Raji (cell line): ENCODE data around the gene FAM13A.

ENCODE experiments used
- POLR2A ChIP-seq: IDR thresholded peaks from 2 replicates; pipeline ENCODE4 v1.6.1; 2011; ENCODE audit warnings: low read depth, low read length, control low read depth; ENCODE audit not compliant: insufficient read depth

FAM13A gene

GRCh38 chr4:88900432-88900831, 156.6 kb downstream of the FAM13A start:
- TF ChIP-seq POLR2A: no peak

GRCh38 chr4:88897752-88898151, 159.2 kb downstream of the FAM13A start:
- TF ChIP-seq POLR2A: no peak

DNA sequence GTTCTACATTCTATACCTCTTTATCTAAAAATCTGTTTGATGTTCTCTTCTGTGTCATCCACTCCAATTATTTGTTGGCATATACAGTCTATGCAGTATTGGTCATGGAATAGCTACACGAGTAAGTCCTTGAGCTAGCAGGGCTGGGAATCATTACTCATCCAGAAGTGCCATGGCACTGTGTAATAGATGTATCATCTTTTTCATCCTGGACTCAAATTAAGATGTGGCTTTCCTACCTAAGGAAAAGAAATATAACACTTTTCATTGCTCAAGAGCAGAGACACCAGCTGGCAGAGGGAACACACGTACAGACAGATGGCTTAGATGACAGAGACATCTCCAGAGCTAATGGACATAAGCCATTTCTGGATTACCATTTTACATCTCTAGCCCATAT, 159.8 kb downstream of the FAM13A start:
- TF ChIP-seq POLR2A: no peak

DNA sequence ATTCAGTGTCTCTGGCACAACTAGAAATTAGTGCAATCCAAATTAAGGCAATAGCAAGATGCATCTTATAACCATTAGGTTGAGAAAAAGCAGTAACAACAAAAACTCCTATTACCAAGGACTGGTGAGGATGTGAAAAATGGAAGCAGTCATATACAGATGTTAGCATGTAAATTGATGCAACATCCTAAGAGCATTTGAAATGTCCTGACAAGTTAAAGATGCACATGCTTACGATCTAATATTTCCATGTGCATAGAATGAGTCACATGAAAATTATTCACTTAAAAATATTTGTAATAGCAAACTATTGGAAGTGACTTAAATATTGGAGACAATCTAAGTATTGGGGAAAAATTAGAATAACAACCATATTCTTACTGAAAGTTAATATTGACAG, 163.0 kb downstream of the FAM13A start:
- TF ChIP-seq POLR2A: no peak

GRCh38 chr4:88892646-88893045, 164.3 kb downstream of the FAM13A start:
- TF ChIP-seq POLR2A: no peak

DNA sequence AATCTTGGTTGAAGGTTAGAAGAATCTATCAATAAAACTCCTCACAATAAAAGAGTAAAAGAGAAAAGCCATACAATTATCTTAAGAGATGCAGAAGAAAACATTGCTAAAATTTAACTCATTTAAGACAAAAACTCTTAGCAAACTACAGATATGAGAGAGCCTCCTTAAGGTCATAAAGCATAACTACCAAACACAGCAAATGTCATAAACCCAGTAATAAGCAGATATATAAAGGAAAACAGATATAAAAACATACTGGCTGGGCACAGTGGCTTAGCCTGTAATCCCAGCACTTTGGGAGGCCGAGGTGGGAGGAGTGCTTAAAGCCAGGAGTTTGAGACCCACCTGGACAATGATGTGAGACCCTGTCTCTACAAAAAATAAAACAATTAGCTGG, 165.3 kb downstream of the FAM13A start:
- no peak for TF ChIP-seq POLR2A

DNA sequence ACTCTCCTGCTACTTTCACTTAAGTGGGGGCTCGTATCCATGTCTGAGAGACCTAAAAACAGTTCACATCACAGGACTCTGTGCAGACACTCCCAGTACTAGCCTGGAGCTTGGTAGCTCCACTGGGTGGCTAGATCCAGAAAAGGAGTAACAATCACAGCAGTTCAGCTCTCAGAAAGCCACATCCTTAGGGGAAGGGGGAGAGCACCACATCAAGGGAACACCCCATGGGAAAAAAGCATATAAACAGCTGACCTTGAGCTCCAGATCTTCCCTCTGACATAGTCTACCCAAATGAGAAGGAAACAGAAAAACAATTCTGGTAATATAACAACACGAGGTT, 175.8 kb downstream of the FAM13A start:
- no peak for TF ChIP-seq POLR2A

- no peak for TF ChIP-seq POLR2A
These were observed 176.3 kb downstream of the FAM13A start for GRCh38 chr4:88880501-88881226.

DNA sequence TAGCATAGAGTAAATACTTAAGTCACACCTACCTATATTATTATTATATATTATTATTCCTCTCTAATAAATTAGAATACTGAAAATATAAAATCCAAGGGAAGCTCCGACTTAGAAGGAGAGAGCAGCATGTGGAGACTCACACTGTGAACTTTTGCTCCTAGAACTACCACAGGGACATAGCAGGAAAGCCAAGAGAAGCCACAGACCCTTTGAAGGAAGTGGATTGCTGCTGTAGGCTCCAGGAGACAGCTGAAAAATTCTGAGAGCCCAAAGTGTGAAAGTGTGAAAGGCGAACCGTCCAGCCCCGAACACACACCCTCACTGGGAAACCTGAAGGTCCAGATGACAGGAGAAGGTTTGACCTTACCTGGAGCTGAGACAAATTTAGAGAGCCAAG, 177.0 kb downstream of the FAM13A start:
- no peak for TF ChIP-seq POLR2A

DNA sequence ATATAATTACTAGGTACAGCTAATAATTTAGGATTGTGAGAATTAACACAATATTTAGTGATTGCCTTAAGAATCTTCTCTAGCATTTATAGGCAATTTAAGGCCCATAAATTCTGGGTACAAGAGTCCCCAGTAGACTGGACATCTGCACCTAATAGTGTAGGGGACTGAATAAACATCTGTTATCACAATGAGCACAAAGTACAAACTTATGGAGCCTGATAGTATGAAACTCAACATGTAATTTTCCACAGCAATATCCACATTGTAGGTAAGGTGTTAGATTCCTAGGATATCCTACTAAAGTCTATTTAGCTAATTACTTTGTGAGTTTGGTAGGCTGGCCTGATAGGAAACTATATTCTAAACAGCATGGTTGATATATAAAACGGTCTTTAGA, 178.3 kb downstream of the FAM13A start:
- no peak for TF ChIP-seq POLR2A

DNA sequence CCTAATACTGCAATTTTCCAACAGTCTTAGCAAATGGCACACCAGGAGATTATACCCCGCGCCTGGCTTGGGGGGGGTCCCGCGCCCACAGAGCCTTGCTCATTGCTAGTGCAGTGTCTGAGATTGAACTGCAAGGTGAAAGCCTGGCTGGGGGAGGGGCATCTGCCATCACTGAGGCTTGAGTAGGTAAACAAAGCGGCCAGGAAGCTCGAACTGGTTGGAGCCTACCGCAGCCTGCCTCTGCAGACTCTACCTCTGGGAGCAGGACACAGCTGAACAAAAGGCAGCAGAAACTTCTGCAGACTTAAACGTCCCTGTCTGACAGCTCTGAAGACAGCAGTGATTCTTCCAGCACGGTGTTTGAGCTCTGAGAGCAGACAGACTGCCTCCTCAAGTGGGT, 186.6 kb downstream of the FAM13A start:
- no peak for TF ChIP-seq POLR2A

DNA sequence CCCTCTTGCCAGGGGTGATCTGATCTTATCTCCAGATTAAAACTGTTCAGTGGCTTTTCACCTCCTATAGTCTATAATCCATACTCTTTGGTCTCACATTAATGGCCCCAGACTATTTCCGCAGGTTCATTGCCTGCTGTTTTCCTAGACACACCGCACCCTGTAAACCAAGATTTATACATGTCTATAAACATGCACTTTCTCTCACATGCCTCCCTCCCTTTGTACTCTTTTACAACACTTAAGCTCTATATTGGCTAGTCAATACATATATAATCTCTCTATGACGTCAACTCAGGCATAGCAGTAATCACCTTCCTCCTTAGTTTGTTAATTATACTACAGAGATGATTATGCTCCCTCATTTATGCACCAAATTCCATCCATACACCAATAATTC, 188.5 kb downstream of the FAM13A start:
- TF ChIP-seq POLR2A: no peak

DNA sequence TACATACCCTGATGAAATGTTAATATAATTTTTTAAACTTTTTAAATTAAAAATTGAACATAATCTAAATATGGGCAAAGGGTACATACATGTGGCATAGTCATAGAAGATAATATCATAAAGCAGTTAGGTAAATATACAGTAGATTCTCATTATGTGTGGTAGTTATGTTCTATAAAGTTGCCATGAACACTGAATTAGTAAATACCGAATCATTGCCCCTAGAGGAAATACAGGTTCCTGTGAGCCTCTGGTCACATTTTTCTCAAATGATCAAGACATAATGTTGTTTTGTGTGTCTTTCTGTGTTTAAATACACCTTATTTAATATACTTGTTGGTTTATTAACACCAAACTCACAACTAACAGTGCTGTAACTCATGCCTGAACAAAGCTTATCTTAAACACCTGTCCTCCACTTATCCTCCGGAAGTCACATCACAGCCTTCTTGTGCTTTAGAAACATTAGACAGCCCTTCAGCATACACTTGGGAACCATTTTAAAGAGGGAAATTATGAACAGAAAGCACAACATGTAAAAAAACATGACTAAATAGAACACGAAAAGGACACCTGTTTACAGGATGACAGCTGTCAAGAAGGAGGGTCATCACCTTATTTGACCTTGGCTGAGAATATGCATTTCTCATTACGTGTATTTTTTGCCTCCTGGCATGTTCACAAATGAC, 190.0 kb downstream of the FAM13A start:
- no peak for TF ChIP-seq POLR2A

GRCh38 chr4:88865466-88865865, 191.5 kb downstream of the FAM13A start:
- no peak for TF ChIP-seq POLR2A

GRCh38 chr4:88865046-88865445, 191.9 kb downstream of the FAM13A start:
- TF ChIP-seq POLR2A: no peak

GRCh38 chr4:88860586-88860985, 196.4 kb downstream of the FAM13A start:
- no peak for TF ChIP-seq POLR2A
